NCI-H524 (cell line): ENCODE measurements around the gene TBK1.

Experiments used
- DNase-seq, 2 experiments: peaks; one replicate each; lab custom pipeline; 2025; lab: John Stamatoyannopoulos, UW

TBK1 gene

GRCh38 chr12:64545081-64545382 is 93.1 kb downstream of the TBK1 start:
- DNase-seq, result no peak

DNA sequence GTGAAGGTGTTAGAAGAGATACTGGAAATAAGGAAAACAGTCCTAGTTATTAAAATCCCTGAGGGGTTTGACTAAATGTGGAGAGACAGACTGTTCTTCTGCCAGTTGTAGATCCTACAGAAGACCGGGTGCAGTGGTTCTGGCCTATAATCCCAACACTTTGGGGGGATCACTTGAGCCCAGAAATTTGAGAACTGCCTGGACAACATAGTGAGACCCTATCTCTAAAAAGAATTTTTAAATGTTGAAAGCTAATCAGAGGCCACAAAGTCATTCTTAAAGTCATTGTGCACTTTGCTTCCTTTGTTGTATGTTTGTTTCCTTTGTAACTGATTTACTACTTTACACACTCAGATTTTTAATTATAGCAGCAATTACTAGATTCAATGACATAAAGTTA is 97.2 kb downstream of the TBK1 start:
- no peak for DNase-seq

- no peak for DNase-seq
Measured at GRCh38 chr12:64550755-64551154, 98.8 kb downstream of the TBK1 start.

DNA sequence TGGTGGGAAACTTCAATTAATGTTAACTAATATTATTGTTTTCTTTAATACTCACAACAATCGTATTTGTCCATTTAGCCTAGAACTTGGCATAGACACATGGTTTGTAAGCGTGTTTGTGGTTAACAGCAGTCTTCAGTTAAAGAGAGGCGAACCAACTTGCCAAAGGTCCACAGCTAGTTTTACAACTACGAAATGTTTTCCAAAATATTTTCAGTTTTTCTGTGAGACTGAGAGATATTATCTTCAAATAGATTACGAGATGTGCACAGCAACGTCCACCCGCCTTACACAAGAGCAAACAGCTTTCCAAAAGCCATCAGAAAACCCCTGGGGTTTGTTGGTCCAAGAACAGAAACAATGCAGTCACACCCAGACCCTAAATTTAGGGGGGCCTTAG is 99.8 kb downstream of the TBK1 start:
- DNase-seq, result no peak
